OCI-LY1 (cell line): ENCODE data around the gene LIMA1.
"Not testable (repeated sequence)": the region's sequence is repeated elsewhere in the genome, so short reads cannot be mapped to it uniquely, and the experiment has no call there.

Source experiments
- H2AFZ ChIP-seq: fragments of 200-600 bp; sonication (generic), shearing (Covaris generic); 2 replicates; pipeline ENCODE4 v1.6.0; 2014; ENCODE audit warnings: antibody characterized with exemption, mild to moderate bottlenecking, low read length
- H3F3A ChIP-seq: fragments of 200-600 bp; sonication (generic), shearing (Covaris generic); 2 replicates; pipeline ENCODE4 v1.6.0; 2014; ENCODE audit warnings: mild to moderate bottlenecking, antibody characterized with exemption, low read length, moderate library complexity; ENCODE audit not compliant: insufficient read depth
- H3K27ac ChIP-seq: fragments of 200-600 bp; sonication (generic); 2 replicates; pipeline ENCODE4 v1.5.1; 2014; ENCODE audit warnings: low read length, mixed run types, mild to moderate bottlenecking, low read depth; ENCODE audit not compliant: poor library complexity, severe bottlenecking
- H3K27me3 ChIP-seq: fragments of 200-600 bp; sonication (generic); 2 replicates; pipeline ENCODE4 v1.6.0; 2014; ENCODE audit warnings: antibody characterized with exemption, mild to moderate bottlenecking, low read length, moderate library complexity; ENCODE audit not compliant: insufficient read depth
- H3K36me3 ChIP-seq: fragments of 200-600 bp; sonication (generic); 2 replicates; pipeline ENCODE4 v1.6.1; 2014; ENCODE audit warnings: mild to moderate bottlenecking, antibody characterized with exemption, low read length, moderate library complexity, mixed read lengths; ENCODE audit not compliant: insufficient read depth
- H3K4me1 ChIP-seq: fragments of 200-600 bp; sonication (generic); 2 replicates; pipeline ENCODE4 v1.5.1; 2014; ENCODE audit warnings: mild to moderate bottlenecking, low read length, moderate library complexity; ENCODE audit not compliant: insufficient read depth, severe bottlenecking
- H3K4me2 ChIP-seq: fragments of 200-600 bp; sonication (generic), shearing (Covaris generic); 2 replicates; pipeline ENCODE4 v1.6.1; 2014; ENCODE audit warnings: low read length
- H3K4me3 ChIP-seq: fragments of 200-600 bp; sonication (generic); 2 replicates; pipeline ENCODE4 v1.5.1; 2014; ENCODE audit warnings: low read length, low read depth, mild to moderate bottlenecking, mixed read lengths; ENCODE audit not compliant: poor library complexity, severe bottlenecking
- H3K79me2 ChIP-seq: fragments of 200-600 bp; shearing (Covaris generic); 2 replicates; pipeline ENCODE4 v1.6.1; 2016; ENCODE audit warnings: mixed run types, low read length, mixed read lengths; ENCODE audit not compliant: insufficient read depth
- H3K9ac ChIP-seq: fragments of 200-600 bp; sonication (generic), shearing (Covaris generic); 2 replicates; pipeline ENCODE4 v1.6.1; 2014; ENCODE audit warnings: mild to moderate bottlenecking, low read length, mixed read lengths
- H3K9me2 ChIP-seq: fragments of 200-600 bp; sonication (generic), shearing (Covaris generic); 2 replicates; pipeline ENCODE4 v1.6.1; 2014; ENCODE audit warnings: low read depth, mild to moderate bottlenecking, low read length, mixed read lengths
- H3K9me3 ChIP-seq: fragments of 200-600 bp; shearing (Covaris generic); 2 replicates; pipeline ENCODE4 v1.6.1; 2014; ENCODE audit warnings: low read length, mixed read lengths
- H4K20me1 ChIP-seq: fragments of 200-600 bp; sonication (generic), shearing (Covaris generic); 2 replicates; pipeline ENCODE4 v1.6.0; 2016; ENCODE audit warnings: mild to moderate bottlenecking, low read length; ENCODE audit not compliant: insufficient read depth
- EZH2 ChIP-seq: fragments of 200-600 bp; sonication (generic), shearing (Covaris generic); IDR thresholded peaks from 2 replicates; pipeline ENCODE4 v1.8.0; 2017; ENCODE audit warnings: borderline replicate concordance, mixed run types, mild to moderate bottlenecking, antibody characterized with exemption, low read length, moderate library complexity, mixed read lengths
- TF ChIP-seq, protein P1 (sequence below): fragments of 200-600 bp; sonication (generic), shearing (Covaris generic); IDR thresholded peaks from 2 replicates; pipeline ENCODE4 v1.5.1; 2017; ENCODE audit warnings: mild to moderate bottlenecking, antibody characterized with exemption, low read length, moderate library complexity, mixed read lengths

LIMA1 gene

DNA sequence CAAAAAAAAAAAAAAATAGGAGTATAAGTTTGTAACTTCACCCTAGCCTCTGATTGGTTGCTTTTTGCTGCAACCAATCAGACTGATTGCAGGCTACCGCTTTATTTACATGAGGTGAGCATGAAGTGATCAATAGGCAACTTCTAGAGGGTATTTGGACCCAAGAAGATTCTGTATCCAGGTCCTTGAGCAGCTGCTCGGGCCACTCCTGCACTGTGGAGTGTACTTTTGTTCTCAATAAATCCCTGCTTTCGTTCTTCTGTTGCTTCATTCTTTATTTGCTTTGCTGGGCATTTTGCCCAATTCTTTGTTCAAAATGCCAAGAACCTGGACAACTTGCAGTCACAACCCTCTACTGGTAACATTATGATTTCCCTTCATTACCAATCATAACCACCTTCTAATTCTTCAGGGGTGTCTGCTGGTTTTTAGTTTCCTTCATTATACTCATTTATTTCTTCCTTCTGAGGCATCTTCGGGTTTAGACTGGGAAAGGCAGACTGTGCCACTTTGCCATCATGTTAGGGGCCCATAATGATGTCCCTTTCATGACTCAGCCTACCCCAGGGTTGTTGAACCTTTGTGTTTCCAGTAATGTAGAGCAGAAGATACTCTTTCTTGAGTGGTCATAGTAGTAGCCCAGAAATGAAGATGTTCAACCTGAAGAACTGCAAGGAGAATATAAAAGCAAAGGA is 43.4 kb upstream of the LIMA1 start:
- H4K20me1 ChIP-seq, result no peaks in the 10 kb centered on the region
- H3K9me2 ChIP-seq, result no peaks in the 10 kb centered on the region
- H3K4me3 ChIP-seq, result no peak overlapping the region
- H3K4me2 ChIP-seq, result no peak overlapping the region
- no peak overlapping the region for H2AFZ ChIP-seq
- no peak overlapping the region for H3K9ac ChIP-seq
- no peak overlapping the region for H3K27ac ChIP-seq
- no peaks in the 10 kb centered on the region for H3K27me3 ChIP-seq
- no peaks in the 10 kb centered on the region for H3K4me1 ChIP-seq
- H3K36me3 ChIP-seq, result no peaks in the 10 kb centered on the region
- H3K79me2 ChIP-seq, result no peaks in the 10 kb centered on the region
- no peaks in the 10 kb centered on the region for H3F3A ChIP-seq
- H3K9me3 ChIP-seq, result no peaks in the 10 kb centered on the region
- TF ChIP-seq, protein P1, sequence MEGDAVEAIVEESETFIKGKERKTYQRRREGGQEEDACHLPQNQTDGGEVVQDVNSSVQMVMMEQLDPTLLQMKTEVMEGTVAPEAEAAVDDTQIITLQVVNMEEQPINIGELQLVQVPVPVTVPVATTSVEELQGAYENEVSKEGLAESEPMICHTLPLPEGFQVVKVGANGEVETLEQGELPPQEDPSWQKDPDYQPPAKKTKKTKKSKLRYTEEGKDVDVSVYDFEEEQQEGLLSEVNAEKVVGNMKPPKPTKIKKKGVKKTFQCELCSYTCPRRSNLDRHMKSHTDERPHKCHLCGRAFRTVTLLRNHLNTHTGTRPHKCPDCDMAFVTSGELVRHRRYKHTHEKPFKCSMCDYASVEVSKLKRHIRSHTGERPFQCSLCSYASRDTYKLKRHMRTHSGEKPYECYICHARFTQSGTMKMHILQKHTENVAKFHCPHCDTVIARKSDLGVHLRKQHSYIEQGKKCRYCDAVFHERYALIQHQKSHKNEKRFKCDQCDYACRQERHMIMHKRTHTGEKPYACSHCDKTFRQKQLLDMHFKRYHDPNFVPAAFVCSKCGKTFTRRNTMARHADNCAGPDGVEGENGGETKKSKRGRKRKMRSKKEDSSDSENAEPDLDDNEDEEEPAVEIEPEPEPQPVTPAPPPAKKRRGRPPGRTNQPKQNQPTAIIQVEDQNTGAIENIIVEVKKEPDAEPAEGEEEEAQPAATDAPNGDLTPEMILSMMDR, result no peak
- TF ChIP-seq EZH2, result no peak

DNA sequence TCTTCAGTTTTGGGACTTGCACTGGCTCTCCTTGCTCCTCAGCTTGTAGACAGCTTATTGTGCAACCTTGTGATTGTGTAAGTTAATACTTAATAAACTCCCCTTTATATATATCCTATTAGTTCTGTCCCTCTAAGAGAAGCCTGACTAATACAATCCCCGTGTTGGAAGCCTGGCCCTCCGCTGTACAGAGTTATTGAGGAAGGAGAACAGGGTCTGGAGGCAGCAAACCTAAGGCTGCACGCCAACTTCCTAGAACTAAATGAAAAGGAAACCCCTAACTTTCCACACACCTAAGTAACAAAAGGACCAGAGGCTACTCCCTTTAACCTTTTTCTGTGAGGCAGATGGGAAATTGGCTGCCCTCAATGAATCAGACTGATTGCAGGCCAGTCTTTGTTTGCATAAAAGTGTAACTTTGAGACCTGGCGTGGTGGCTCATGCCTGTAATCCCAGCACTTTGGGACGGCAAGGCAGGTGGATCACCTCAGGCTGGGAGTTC is 42.6 kb upstream of the LIMA1 start:
- Histone ChIP-seq H3K27ac (no peak overlapping the region), H3K27me3 (no peaks in the 10 kb centered on the region), H2AFZ (no peak overlapping the region), H3K9me3 (no peaks in the 10 kb centered on the region), H3K79me2 (no peaks in the 10 kb centered on the region), H3K36me3 (no peaks in the 10 kb centered on the region), H3K4me2 (no peak overlapping the region), H3K9ac (no peak overlapping the region), H3F3A (no peaks in the 10 kb centered on the region), H4K20me1 (no peaks in the 10 kb centered on the region), H3K4me3 (no peak overlapping the region), H3K4me1 (no peaks in the 10 kb centered on the region), H3K9me2 (no peaks in the 10 kb centered on the region)
- TF ChIP-seq, protein P1, result no peak
- no peak for TF ChIP-seq EZH2

DNA sequence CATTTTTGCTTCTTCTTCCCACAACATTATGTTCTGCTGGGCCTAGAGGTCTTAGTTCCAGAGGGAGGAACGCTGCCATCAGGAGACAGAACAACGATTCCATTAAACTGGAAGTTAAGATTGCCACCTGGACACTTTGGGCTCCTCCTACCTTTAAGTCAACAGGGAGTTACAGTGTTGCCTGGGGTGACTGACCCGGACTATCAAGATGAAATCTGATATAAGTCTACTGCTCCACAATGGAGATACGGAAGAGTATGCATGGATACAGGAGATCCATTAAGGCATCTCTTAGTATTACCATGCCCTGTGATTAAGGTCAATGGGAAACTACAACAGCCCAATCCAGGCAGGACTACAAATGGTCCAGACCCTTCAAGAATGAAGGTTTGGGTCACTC is 41.5 kb upstream of the LIMA1 start:
- not testable (repeated sequence) for H3K79me2 ChIP-seq, H3K4me2 ChIP-seq, H3K36me3 ChIP-seq, H3K27ac ChIP-seq, H2AFZ ChIP-seq, H3K9me2 ChIP-seq, H3K4me3 ChIP-seq, H3F3A ChIP-seq, H3K27me3 ChIP-seq, H4K20me1 ChIP-seq, H3K9ac ChIP-seq, H3K9me3 ChIP-seq, H3K4me1 ChIP-seq

DNA sequence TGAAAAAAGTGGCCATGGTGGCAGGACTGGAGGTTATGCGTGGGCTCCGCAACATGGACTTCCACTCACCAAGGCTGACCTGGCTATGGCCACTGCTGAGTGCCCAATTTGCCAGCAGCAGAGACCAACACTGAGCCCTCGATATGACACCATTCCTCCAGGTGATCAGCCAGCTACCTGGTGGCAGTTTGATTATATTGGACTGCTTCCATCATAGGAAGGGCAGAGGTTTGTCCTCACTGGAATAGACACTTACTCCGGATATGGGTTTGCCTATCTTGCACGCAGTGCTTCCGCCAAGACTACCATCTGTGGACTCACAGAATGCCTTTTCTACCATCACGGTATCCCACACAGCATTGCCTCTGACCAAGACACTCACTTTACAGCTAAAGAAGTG is 40.8 kb upstream of the LIMA1 start:
- not testable (repeated sequence) for H3K27ac ChIP-seq

More for the DNA sequence above, 40.8 kb upstream of the LIMA1 start:
- not testable (repeated sequence) for H3K4me3 ChIP-seq, H3K36me3 ChIP-seq, H3K9me2 ChIP-seq, H3K4me1 ChIP-seq, H4K20me1 ChIP-seq, H3K27me3 ChIP-seq, H2AFZ ChIP-seq, H3K9me3 ChIP-seq, H3K9ac ChIP-seq, H3K4me2 ChIP-seq, H3F3A ChIP-seq, H3K79me2 ChIP-seq
